HCT116 (cell line): ENCODE measurements around the gene NDUFS4.

Source experiments
- CBX3 ChIP-seq: IDR thresholded peaks from 2 replicates; pipeline ENCODE4 v1.6.1; 2012; ENCODE audit warnings: low read depth
- CEBPB ChIP-seq: IDR thresholded peaks from 2 replicates; pipeline ENCODE4 v1.6.1; 2012; ENCODE audit warnings: low read depth
- ELF1 ChIP-seq: IDR thresholded peaks from 2 replicates; pipeline ENCODE4 v1.6.1; 2012; ENCODE audit warnings: low read depth, borderline replicate concordance
- EZH2 ChIP-seq: fragments of 200-600 bp; sonication (generic); IDR thresholded peaks from 2 replicates; pipeline ENCODE4 v1.6.1; 2017; ENCODE audit warnings: antibody characterized with exemption, mixed run types
- EZH2phosphoT487 ChIP-seq: fragments of 200-600 bp; IDR thresholded peaks from 2 replicates; pipeline ENCODE4 v1.6.1; 2018; ENCODE audit warnings: antibody characterized with exemption, borderline replicate concordance
- POLR2A ChIP-seq: IDR thresholded peaks from 2 replicates; pipeline ENCODE4 v1.7.0; 2011; ENCODE audit warnings: borderline replicate concordance; ENCODE audit not compliant: insufficient read depth, insufficient read length; ENCODE audit errors: extremely low read depth
- POLR2AphosphoS5 ChIP-seq: IDR thresholded peaks from 2 replicates; pipeline ENCODE4 v1.6.1; 2011; ENCODE audit warnings: mild to moderate bottlenecking, low read depth, low read length, moderate library complexity
- RAD21 ChIP-seq: IDR thresholded peaks from 2 replicates; pipeline ENCODE4 v1.6.1; 2012; ENCODE audit warnings: low read depth, mild to moderate bottlenecking
- SRF ChIP-seq: IDR thresholded peaks from 2 replicates; pipeline ENCODE4 v1.6.1; 2012; ENCODE audit warnings: low read depth
- YY1 ChIP-seq: IDR thresholded peaks from 2 replicates; pipeline ENCODE4 v1.6.1; 2011; ENCODE audit warnings: low read length, low read depth, moderate library complexity, mild to moderate bottlenecking; ENCODE audit not compliant: insufficient replicate concordance; ENCODE audit errors: extremely low read depth
- ZNF274 ChIP-seq: fragments of 200-500 bp; sonication (Bioruptor generic); IDR thresholded peaks from 2 replicates; pipeline ENCODE4 v1.6.1; 2014; ENCODE audit warnings: mild to moderate bottlenecking, low read depth, low read length, inconsistent platforms
- TF ChIP-seq, protein P1 (sequence below), 3 experiments: fragments of 200-600 bp in 1 of 3; sonication (generic) in 1 of 3; IDR thresholded peaks in 2 of 3; conservative IDR thresholded peaks in 1 of 3; 2 replicates each; pipeline ENCODE4 v1.5.1; 2012 to 2017; ENCODE audit warnings: low read depth in 2 of 3, low read length in 2 of 3, antibody characterized with exemption in 1 of 3, borderline replicate concordance in 1 of 3, control low read depth in 1 of 3, mild to moderate bottlenecking in 1 of 3, mixed read lengths in 1 of 3, mixed run types in 1 of 3, moderate library complexity in 1 of 3; ENCODE audit not compliant: insufficient read depth in 1 of 3
- TF ChIP-seq, protein P2 (sequence below): IDR thresholded peaks from 2 replicates; pipeline ENCODE4 v1.6.1; 2012; ENCODE audit warnings: low read depth
- TF ChIP-seq, protein P3 (sequence below): IDR thresholded peaks from 2 replicates; pipeline ENCODE4 v1.6.1; 2012

DNA sequence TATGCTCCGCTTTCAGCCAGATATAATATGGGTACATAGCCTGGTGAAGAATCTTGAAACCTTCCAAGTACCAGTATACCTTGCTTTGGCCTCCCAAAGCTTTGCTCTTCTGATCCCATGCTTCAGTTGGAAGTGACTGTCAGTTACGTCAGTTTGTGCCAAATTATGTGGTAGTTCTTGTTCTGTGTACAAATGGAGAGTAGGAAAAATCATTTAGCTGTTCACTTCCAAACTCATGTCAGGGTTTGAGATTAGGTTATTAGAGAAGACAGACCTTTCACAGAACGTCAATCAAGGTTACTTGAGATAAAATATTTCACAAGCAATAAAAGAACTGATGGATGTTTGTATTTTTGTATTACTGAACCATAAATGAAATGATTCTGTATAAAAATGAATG, 117.2 kb downstream of the NDUFS4 start:
- TF ChIP-seq CEBPB (no peak), POLR2AphosphoS5 (no peak), ELF1 (no peak), CBX3 (no peak), ZNF274 (no peak), EZH2phosphoT487 (no peak), YY1 (no peak), POLR2A (no peak), SRF (no peak), EZH2 (no peak), RAD21 (no peak)
- TF ChIP-seq, protein P1, sequence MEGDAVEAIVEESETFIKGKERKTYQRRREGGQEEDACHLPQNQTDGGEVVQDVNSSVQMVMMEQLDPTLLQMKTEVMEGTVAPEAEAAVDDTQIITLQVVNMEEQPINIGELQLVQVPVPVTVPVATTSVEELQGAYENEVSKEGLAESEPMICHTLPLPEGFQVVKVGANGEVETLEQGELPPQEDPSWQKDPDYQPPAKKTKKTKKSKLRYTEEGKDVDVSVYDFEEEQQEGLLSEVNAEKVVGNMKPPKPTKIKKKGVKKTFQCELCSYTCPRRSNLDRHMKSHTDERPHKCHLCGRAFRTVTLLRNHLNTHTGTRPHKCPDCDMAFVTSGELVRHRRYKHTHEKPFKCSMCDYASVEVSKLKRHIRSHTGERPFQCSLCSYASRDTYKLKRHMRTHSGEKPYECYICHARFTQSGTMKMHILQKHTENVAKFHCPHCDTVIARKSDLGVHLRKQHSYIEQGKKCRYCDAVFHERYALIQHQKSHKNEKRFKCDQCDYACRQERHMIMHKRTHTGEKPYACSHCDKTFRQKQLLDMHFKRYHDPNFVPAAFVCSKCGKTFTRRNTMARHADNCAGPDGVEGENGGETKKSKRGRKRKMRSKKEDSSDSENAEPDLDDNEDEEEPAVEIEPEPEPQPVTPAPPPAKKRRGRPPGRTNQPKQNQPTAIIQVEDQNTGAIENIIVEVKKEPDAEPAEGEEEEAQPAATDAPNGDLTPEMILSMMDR (IDR thresholded peaks at IDR 0.05 in 2 of 3, conservative IDR thresholded peaks at IDR 0.05 in 1 of 3; ENCODE audit: borderline replicate concordance in 1 of 3, insufficient read depth in 1 of 3, low read depth in 2 of 3, low read length in 2 of 3) = no peak
- TF ChIP-seq, protein P2, sequence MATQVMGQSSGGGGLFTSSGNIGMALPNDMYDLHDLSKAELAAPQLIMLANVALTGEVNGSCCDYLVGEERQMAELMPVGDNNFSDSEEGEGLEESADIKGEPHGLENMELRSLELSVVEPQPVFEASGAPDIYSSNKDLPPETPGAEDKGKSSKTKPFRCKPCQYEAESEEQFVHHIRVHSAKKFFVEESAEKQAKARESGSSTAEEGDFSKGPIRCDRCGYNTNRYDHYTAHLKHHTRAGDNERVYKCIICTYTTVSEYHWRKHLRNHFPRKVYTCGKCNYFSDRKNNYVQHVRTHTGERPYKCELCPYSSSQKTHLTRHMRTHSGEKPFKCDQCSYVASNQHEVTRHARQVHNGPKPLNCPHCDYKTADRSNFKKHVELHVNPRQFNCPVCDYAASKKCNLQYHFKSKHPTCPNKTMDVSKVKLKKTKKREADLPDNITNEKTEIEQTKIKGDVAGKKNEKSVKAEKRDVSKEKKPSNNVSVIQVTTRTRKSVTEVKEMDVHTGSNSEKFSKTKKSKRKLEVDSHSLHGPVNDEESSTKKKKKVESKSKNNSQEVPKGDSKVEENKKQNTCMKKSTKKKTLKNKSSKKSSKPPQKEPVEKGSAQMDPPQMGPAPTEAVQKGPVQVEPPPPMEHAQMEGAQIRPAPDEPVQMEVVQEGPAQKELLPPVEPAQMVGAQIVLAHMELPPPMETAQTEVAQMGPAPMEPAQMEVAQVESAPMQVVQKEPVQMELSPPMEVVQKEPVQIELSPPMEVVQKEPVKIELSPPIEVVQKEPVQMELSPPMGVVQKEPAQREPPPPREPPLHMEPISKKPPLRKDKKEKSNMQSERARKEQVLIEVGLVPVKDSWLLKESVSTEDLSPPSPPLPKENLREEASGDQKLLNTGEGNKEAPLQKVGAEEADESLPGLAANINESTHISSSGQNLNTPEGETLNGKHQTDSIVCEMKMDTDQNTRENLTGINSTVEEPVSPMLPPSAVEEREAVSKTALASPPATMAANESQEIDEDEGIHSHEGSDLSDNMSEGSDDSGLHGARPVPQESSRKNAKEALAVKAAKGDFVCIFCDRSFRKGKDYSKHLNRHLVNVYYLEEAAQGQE = no peak
- TF ChIP-seq, protein P3, sequence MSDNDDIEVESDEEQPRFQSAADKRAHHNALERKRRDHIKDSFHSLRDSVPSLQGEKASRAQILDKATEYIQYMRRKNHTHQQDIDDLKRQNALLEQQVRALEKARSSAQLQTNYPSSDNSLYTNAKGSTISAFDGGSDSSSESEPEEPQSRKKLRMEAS = no peak
